DND-41 (cell line): ENCODE results near the gene FJX1.

Experiments
- EZH2 ChIP-seq: IDR thresholded peaks from 3 replicates; pipeline ENCODE4 v1.6.1; 2012; ENCODE audit warnings: borderline replicate concordance, low read depth, mild to moderate bottlenecking, moderate library complexity, low read length, inconsistent platforms; ENCODE audit not compliant: severe bottlenecking
- TF ChIP-seq, protein P1 (sequence below): IDR thresholded peaks from 2 replicates; pipeline ENCODE4 v1.5.1; 2012; ENCODE audit warnings: borderline replicate concordance, low read length, moderate library complexity, mild to moderate bottlenecking; ENCODE audit not compliant: poor library complexity, severe bottlenecking; ENCODE audit errors: extremely low read depth

DNA sequence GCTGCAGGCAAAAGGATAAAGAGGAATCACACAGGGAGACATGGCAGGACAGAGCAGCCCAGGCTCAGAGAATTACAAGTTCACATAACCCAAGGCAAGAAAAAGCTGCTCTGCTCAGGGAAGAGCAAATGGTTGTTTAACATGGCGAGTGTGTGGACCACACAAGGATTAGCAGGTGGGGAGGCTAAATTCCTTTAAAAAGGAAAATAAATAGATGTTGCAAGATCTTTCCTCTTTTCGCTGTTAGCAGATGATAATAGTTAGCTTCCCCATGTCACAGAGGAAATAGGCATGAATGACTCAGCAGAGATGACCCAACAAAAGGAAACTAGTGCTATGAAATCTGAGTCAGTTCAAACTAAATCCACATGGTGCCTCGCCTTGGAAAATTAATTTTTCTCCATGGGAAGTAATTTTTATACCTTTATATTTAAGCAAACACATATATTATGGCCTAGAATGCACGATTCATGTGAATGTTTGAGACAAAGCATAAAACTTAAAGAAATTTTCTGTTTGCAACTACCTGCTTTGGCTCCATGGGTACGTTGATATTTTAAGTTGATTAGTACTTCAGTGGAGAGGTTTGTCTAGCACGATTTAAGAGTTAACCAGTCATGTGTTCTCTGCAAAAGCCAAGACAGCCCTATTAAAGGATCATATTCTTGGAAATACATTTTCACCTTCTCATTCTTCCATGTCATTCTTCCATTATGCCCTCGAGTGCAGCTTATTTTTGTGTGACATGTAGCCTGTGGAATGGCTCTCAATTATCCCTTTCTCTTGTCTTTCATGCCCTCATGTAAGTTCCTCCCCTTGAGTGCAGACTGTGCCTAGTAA lies 38.5 kb upstream of the FJX1 start:
- TF ChIP-seq, protein P1, sequence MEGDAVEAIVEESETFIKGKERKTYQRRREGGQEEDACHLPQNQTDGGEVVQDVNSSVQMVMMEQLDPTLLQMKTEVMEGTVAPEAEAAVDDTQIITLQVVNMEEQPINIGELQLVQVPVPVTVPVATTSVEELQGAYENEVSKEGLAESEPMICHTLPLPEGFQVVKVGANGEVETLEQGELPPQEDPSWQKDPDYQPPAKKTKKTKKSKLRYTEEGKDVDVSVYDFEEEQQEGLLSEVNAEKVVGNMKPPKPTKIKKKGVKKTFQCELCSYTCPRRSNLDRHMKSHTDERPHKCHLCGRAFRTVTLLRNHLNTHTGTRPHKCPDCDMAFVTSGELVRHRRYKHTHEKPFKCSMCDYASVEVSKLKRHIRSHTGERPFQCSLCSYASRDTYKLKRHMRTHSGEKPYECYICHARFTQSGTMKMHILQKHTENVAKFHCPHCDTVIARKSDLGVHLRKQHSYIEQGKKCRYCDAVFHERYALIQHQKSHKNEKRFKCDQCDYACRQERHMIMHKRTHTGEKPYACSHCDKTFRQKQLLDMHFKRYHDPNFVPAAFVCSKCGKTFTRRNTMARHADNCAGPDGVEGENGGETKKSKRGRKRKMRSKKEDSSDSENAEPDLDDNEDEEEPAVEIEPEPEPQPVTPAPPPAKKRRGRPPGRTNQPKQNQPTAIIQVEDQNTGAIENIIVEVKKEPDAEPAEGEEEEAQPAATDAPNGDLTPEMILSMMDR = no peak
- no peak for TF ChIP-seq EZH2
